SIG-M5 treated with dmso at 0.1 percent for 504 hours (cell line): ENCODE results near the gene CAPN9.
"Not testable (repeated sequence)": the region's sequence is repeated elsewhere in the genome, so short reads cannot be mapped to it uniquely, and the experiment has no call there.

Experiments
- DNase-seq: peaks from one replicate; lab custom pipeline; 2025; ENCODE audit not compliant: unreplicated experiment; lab: John Stamatoyannopoulos, UW

The CAPN9 gene

DNA sequence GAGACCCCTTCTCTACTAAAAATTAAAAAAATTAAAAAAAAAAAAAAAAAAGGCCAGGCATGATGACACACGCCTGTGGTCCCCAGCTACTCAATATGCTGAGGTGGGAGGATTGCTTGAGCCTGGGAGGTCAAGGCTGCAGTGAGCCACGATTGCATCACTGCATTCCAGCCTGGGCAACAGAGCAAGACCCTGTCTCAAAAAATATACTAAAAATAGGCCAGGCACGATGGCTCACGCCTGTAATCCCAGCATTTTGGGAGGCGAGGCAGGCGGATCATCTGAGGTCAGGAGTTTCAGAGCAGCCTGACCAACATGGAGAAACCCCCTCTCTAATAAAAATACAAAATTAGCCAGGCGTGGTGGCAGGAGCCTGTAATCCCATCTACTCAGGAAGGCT is 98.0 kb downstream of the CAPN9 start:
- DNase-seq, result not testable (repeated sequence)

GRCh38 chr1:230848235-230848634 is 101.0 kb downstream of the CAPN9 start:
- DNase-seq, result no peak

DNA sequence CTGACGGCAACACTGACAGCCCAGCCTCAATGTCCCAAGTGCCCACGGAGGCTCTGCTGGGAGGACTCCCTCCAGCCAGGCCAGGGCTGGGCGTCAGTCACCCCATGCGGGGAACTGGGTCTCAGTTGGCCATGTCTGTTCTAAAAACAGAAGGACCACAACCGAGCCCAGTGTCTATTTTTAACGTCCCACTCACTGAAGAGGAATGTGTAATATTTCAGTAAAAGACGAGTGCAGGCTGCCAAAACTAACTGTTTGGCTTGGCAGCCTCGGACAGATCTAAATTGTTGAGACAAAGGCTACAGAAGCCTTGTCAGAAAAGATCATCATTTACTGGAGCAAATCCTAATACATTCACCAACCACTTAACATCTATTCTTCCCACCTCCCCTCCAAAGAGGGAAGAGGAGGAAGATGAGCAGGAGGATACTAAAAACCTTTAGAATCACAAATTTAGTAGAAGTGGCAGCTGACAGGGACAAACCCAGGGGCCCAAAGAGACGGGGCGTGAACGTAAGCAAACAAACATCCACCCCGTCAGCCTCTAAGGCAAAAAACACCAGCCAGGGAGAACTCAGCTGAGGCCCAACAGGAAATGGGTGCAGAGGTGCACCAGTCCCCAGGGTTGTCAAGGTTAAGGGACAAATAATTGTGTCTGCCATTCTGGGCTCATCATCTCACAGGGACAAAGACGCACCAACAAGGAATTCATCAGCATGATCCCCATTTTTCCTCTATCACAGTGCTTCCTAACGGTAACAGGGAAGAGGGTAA is 102.5 kb downstream of the CAPN9 start:
- DNase-seq, result no peak

GRCh38 chr1:230850547-230850946 is 103.4 kb downstream of the CAPN9 start:
- DNase-seq, result no peak

- DNase-seq, result no peak
Measured at GRCh38 chr1:230851291-230851691, 104.1 kb downstream of the CAPN9 start.
